GM18907 (cell line): ENCODE results near the gene TUT4.
"Not testable (repeated sequence)": the region's sequence is repeated elsewhere in the genome, so short reads cannot be mapped to it uniquely, and the experiment has no call there.

ENCODE experiments used
- ATAC-seq: cut with Tn5 transposase; IDR thresholded peaks from one replicate; pipeline ENCODE4 v1.9.1; 2021; ENCODE audit warnings: mild to moderate bottlenecking, moderate library complexity; ENCODE audit not compliant: unreplicated experiment

TUT4 gene

GRCh38 chr1:52552505-52553361 lies at the start of gene TUT4:
TSS of gene TUT4 (minus strand) at chr1:52553092. CDS start at chr1:52526280, 26,812 bp downstream.
- ATAC-seq = peak; percentile 47

DNA sequence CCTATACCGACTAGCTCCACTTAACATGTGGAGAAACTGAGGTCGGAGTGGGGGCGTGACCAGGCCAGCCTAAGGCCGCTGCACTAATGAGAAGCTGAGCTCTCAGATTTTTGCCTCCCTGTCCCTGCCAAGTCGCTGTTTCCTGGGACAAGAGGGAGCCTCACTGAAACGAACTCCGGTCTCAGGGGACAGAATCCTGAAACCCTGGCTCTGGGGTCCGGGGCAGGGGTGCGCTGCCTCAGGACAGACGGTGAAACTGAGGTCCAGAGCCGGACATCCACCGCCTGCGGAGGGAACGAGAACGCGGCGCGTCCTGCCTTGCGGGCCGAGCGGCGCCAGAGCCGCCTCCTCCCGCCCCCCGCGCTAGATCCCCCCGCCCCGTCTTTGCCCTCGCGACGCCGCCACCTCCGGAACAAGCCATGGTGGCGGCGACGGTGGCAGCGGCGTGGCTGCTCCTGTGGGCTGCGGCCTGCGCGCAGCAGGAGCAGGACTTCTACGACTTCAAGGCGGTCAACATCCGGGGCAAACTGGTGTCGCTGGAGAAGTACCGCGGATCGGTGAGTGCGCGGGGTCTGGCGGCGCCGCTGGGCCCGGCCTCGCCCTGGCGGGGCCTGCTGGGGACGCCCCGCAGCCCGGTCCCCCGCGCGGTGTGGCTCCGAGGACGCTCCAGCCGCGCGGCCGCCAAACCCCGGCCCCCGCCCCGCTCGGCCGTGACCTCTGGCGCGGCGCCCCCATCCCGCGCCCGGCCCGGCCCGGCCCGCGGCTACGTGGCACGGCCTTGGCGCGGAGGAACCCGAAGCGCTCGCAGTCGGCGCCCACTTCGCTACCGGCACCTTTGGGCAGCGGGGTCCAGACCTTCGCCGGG lies 49.3 kb upstream of the TUT4 start, which contains the start of gene GPX7:
Gene GPX7 (plus strand): TSS at position 381 of the 865 bp plus-strand sequence. CDS start 39 bp downstream, at position 420.
- no peak for ATAC-seq

GRCh38 chr1:52601519-52601918 lies 48.6 kb upstream of the TUT4 start:
- ATAC-seq = no peak

GRCh38 chr1:52600533-52601179 lies 47.8 kb upstream of the TUT4 start:
- ATAC-seq = no peak

- ATAC-seq = no peak
These were observed 46.3 kb upstream of the TUT4 start for GRCh38 chr1:52599236-52599635.

DNA sequence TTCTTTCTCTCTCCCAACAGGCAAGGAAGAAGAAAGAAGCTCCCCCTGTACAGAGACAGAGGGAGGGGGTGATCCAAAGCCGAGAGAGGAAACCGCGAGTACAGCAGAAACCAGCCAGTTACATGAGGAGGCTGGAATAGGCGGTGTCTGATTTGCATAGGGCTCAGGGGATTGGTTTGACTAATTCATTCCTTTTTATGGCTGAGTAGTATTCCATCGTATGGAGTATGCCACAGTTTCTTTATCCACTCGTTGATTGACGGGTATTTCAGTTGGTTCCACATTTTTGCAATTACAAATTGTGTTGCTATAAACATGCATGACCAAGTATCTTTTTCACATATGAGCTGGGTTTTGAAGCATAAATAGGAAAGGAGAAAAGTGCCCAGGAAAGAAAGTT lies 45.8 kb upstream of the TUT4 start:
- no peak for ATAC-seq

- no peak for ATAC-seq
These were observed 45.0 kb upstream of the TUT4 start for GRCh38 chr1:52597912-52598311.

- no peak for ATAC-seq
These were observed 42.2 kb upstream of the TUT4 start for GRCh38 chr1:52595061-52595460.

GRCh38 chr1:52593495-52593894 lies 40.6 kb upstream of the TUT4 start:
- no peak for ATAC-seq

- no peak for ATAC-seq
These were observed 39.9 kb upstream of the TUT4 start for GRCh38 chr1:52592637-52593323.

DNA sequence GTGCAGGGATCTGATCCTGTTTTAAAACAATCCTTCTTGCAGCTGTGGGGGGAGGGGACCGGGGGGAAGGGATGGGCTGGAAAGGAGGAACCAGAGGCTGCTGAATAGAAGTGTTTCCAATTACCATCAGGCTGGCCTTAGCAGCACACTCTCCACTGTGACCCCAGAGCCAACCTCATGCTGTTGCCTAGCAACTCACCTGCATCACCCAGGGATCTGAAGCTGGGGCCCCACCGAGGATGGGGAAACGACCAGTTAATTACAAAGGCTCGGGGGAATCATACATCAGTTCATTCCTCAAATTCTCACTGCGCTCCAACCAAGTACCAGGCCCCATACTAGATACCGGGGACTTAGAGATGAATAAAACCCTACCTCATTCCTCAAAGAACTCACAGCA lies 37.4 kb upstream of the TUT4 start:
- no peak for ATAC-seq

GRCh38 chr1:52588535-52588934 lies 35.6 kb upstream of the TUT4 start:
- ATAC-seq = no peak

DNA sequence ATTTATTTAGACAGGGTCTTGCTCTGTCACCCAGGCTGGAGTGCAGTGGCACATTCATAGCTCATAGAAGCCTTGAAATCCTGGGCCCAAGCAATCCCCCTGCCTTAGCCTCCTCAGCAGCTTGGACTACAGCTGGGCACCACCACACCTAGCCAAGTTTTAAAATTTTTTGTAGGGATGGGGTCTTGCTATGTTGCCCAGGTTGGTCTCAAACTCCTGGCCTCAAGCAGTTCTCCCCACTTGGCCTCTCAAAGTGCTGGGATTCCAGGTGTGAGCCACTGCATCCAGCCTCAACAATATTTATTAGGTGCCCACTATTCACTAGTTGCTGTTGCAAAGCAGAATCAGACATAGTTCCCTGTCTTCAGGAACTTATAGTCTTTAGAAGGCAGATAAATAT lies 35.1 kb upstream of the TUT4 start:
- ATAC-seq = no peak

DNA sequence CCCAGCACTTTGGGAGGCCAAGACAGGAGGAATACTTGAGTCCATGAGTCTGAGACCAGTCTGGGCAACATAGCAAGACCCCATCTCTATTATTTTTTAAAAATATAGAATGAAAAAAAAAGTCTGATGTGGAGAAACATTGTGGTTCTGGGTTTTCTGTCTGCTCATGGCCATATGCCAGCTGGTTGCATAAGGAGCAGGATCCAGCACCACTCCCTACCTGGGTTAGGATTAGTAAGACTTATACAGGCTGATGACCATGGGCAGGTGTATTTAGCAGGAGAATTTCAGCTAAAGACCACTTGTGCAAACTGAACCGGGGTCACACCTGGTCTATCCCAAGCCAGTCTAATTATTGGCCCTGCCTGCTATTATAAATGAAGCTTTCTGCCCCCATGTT lies 32.6 kb upstream of the TUT4 start:
- no peak for ATAC-seq

DNA sequence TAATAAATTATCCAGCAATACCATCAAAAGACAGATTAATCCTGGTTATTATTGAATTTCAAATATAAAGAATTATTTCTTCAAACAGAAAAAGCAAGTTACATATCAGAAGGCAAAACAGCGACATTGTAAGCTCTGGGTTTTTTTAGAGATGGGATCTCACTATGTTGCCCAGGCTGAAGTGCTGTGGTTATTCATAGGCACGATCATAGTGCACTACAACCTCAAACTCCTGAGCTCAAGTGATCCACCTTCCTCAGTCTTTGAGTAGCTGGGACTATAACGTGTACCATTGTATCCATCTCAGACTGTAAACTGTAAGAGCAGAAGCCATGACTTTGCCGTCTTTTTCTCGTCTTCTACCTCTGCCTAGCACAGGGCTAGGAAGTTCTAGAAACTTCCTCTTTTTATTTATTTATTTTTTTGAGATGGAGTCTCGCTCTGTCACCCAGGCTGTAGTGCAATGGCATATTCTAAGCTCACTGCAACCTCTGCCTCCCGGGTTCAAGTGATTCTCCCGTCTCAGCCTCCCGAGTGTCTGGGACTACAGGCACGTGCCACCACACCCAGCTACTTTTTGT lies 29.3 kb upstream of the TUT4 start:
- no peak for ATAC-seq

- ATAC-seq = no peak
These were observed 27.4 kb upstream of the TUT4 start for GRCh38 chr1:52580283-52580682.

GRCh38 chr1:52579415-52579814 lies 26.5 kb upstream of the TUT4 start:
- ATAC-seq = no peak

- not testable (repeated sequence) for ATAC-seq
These were observed 25.2 kb upstream of the TUT4 start for GRCh38 chr1:52578066-52578465.

DNA sequence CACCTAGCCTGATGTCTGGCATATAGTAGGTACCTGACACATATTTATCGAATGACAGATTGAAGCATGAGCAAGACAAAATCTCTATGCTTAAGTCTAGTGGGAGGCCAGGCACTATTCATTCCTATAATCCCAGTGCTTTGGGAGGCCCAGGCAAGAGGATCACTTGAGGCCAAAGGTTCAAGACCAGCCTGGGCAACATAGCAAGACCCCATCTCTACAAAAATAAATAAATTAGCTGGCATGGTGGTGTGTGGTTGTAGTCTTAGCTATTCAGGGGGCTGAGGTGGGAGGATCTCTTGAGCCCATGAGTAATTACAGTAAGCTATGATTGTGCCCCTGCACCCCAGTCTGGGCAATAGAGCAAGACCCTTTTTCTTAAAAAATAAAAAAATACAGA lies 23.2 kb upstream of the TUT4 start:
- ATAC-seq = no peak

GRCh38 chr1:52574594-52574993 lies 21.7 kb upstream of the TUT4 start:
- ATAC-seq = no peak
